Measurements from ENCODE around the gene TRIM69. TPM values are rescaled to one million over a fixed set of nuclear protein-coding genes. Genes with fewer than 3 reads are reported as not detected.

Gene TRIM69
- total RNA-seq, 4 donors from 2014 or later, result 7.3 to 13.6 (median 8.6) TPM

DNA sequence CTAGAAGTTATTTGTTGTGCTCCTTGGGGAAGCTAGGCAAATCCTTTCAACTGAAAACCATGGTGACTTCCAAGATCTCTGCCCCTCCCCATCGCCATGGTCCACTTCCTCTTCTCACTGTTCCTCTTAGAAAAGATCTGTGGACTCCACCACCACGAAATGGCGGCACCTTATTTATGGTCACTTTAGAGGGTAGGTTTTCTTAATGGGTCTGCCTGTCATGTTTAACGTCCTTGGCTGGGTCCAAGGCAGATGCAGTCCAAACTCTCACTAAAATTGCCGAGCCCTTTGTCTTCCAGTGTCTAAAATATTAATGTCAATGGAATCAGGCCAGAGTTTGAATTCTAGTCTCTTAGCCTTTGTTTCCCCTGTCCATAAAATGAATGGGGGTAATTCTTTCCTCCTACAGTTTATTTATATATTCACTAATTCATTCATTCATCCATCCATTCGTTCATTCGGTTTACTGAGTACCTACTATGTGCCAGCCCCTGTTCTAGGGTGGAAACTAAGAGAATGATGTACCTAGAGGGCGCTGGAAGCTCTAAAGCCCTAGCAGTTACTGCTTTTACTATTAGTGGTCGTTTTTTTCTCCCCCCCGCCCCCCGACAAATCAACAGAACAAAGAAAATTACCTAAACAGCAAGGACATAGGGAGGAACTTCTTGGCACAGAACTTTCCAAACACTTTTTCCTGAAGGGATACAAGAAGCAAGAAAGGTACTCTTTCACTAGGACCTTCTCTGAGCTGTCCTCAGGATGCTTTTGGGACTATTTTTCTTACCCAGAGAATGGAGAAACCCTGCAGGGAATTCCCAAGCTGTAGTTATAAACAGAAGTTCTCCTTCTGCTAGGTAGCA is 25.9 kb upstream of the TRIM69 start:
- peak in 1 of 2 donors; percentile 58 for DNase-seq (ENCODE audit: low spot score in 2 of 2)
- WGBS, 2 donors, result 23 to 26% methylated on average over 11 of the region's 11 CpGs
- H3K4me3 ChIP-seq (ENCODE audit: low read depth, poor library complexity, severe bottlenecking), result peak overlapping the region; percentile 27
- TF ChIP-seq, protein P1, sequence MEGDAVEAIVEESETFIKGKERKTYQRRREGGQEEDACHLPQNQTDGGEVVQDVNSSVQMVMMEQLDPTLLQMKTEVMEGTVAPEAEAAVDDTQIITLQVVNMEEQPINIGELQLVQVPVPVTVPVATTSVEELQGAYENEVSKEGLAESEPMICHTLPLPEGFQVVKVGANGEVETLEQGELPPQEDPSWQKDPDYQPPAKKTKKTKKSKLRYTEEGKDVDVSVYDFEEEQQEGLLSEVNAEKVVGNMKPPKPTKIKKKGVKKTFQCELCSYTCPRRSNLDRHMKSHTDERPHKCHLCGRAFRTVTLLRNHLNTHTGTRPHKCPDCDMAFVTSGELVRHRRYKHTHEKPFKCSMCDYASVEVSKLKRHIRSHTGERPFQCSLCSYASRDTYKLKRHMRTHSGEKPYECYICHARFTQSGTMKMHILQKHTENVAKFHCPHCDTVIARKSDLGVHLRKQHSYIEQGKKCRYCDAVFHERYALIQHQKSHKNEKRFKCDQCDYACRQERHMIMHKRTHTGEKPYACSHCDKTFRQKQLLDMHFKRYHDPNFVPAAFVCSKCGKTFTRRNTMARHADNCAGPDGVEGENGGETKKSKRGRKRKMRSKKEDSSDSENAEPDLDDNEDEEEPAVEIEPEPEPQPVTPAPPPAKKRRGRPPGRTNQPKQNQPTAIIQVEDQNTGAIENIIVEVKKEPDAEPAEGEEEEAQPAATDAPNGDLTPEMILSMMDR (IDR thresholded peaks at IDR 0.05), result no peak
- no peak for TF ChIP-seq POLR2A (IDR thresholded peaks at IDR 0.05)
- intact Hi-C loops (cut with DNase I; ENCODE audit: low total_unique reads), result no loop called here

- peak within 1 kb of the TSS; percentile 100 for H3K4me3 ChIP-seq (ENCODE audit: low read depth, poor library complexity, severe bottlenecking)
- intact Hi-C loops (cut with DNase I; ENCODE audit: low total_unique reads), result no loop called here
- DNase-seq (ENCODE audit: low spot score in 2 of 2), result peak; percentile 97 to 99
- 0% methylated on average over 37 of the region's 37 CpGs for WGBS, 2 donors
- peak in 1 of 2 donors; percentile 99 for TF ChIP-seq POLR2A (IDR thresholded peaks at IDR 0.05)
- TF ChIP-seq, protein P1 (IDR thresholded peaks at IDR 0.05), result no peak
Measured at GRCh38 chr15:44711096-44711742, 25.1 kb upstream of the TRIM69 start, which contains the start of the genes B2M and PATL2. B2M (plus strand) TSS chr15:44711517; CDS start chr15:44711547, 30 bp downstream. PATL2 (minus strand) TSS chr15:44711323; CDS start chr15:44676490, 34,833 bp downstream.

- DNase-seq (ENCODE audit: low spot score in 2 of 2), result peak in 1 of 2 donors; percentile 91
- peak overlapping the region; percentile 100 for H3K4me3 ChIP-seq (ENCODE audit: low read depth, poor library complexity, severe bottlenecking)
- intact Hi-C loops (cut with DNase I; ENCODE audit: low total_unique reads), result no loop called here
- no peak for TF ChIP-seq POLR2A (IDR thresholded peaks at IDR 0.05)
- TF ChIP-seq, protein P1 (IDR thresholded peaks at IDR 0.05), result no peak
- WGBS, 2 donors, result 0% methylated on average over 33 to 44 of the region's 46 CpGs
Measured at GRCh38 chr15:44711743-44712345, 24.5 kb upstream of the TRIM69 start.

- TF ChIP-seq POLR2A (IDR thresholded peaks at IDR 0.05), result no peak
- TF ChIP-seq, protein P1 (IDR thresholded peaks at IDR 0.05), result no peak
- H3K4me3 ChIP-seq (ENCODE audit: low read depth, poor library complexity, severe bottlenecking), result peak overlapping the region; percentile 100
- intact Hi-C loops (cut with DNase I; ENCODE audit: low total_unique reads), result no loop called here
- WGBS, 2 donors, result 2 to 9% methylated on average over 24 of the region's 24 CpGs
- peak; percentile 89 to 91 for DNase-seq (ENCODE audit: low spot score in 2 of 2)
Measured at GRCh38 chr15:44712346-44713005, 23.9 kb upstream of the TRIM69 start.
